ENCODE results near the gene CUL4B.

GRCh38 chrX:120575379-120576114 is 14.8 kb upstream of the CUL4B start:
- TF ChIP-seq CTCF (IDR thresholded peaks at IDR 0.05; ENCODE audit: low read length): no peak
- TF ChIP-seq EZH2 (IDR thresholded peaks at IDR 0.05; ENCODE audit: borderline replicate concordance, low read length): no peak

Data from OCI-LY1 (cell line).